Astrocyte (in vitro differentiated cells and primary cell): ENCODE data around the gene SOAT2. TPM values are rescaled to one million over a fixed set of nuclear protein-coding genes. Genes with fewer than 3 reads are reported as not detected.

Source experiments
- DNase-seq: peaks from one replicate; pipeline ENCODE4 v3.0.0-alpha.2; 2010; ENCODE audit warnings: low read depth
- FAIRE-seq: peaks from 2 replicates; lab custom pipeline; 2011; peaks lifted over from hg19 to GRCh38; lab: Jason Lieb, UNC
- H2AFZ ChIP-seq: 2 replicates; pipeline ENCODE4 v1.6.0; 2012; ENCODE audit warnings: low read depth, low read length, inconsistent platforms
- H3K27ac ChIP-seq: 2 replicates; pipeline ENCODE4 v1.5.1; 2011; ENCODE audit warnings: low read depth, low read length, inconsistent platforms
- H3K27me3 ChIP-seq: 2 replicates; pipeline ENCODE4 v1.6.0; 2011; ENCODE audit warnings: low read length, inconsistent platforms; ENCODE audit not compliant: insufficient read depth
- H3K36me3 ChIP-seq: 2 replicates; pipeline ENCODE4 v1.5.1; 2011; ENCODE audit warnings: low read length, inconsistent platforms; ENCODE audit not compliant: insufficient read depth
- H3K4me1 ChIP-seq: 2 replicates; pipeline ENCODE4 v1.5.1; 2011; ENCODE audit warnings: low read length, inconsistent platforms; ENCODE audit not compliant: insufficient read depth
- H3K4me2 ChIP-seq: 2 replicates; pipeline ENCODE4 v1.6.0; 2012; ENCODE audit warnings: low read length, inconsistent platforms
- H3K4me3 ChIP-seq: 2 replicates; pipeline ENCODE4 v1.5.1; 2011; ENCODE audit warnings: low read depth, mild to moderate bottlenecking, low read length, inconsistent platforms; ENCODE audit not compliant: insufficient read depth
- H3K79me2 ChIP-seq: 2 replicates; pipeline ENCODE4 v1.6.0; 2012; ENCODE audit warnings: mild to moderate bottlenecking, low read length, inconsistent platforms; ENCODE audit not compliant: insufficient read depth
- H3K9ac ChIP-seq: 2 replicates; pipeline ENCODE4 v1.6.0; 2012; ENCODE audit warnings: mild to moderate bottlenecking, low read length, inconsistent platforms
- H3K9me3 ChIP-seq: 2 replicates; pipeline ENCODE4 v1.5.1; 2012; ENCODE audit warnings: low read depth, mild to moderate bottlenecking, low read length, inconsistent platforms; ENCODE audit not compliant: insufficient read depth
- H4K20me1 ChIP-seq: 2 replicates; pipeline ENCODE4 v1.6.0; 2012; ENCODE audit warnings: low read length, inconsistent platforms; ENCODE audit not compliant: insufficient read depth
- H3K27ac Mint-ChIP-seq: one replicate; pipeline ENCODE4 v1.8.0; 2021; ENCODE audit warnings: mild to moderate bottlenecking, mixed read lengths; ENCODE audit not compliant: unreplicated experiment
- H3K27me3 Mint-ChIP-seq: one replicate; pipeline ENCODE4 v1.8.0; 2021; ENCODE audit warnings: low read depth, mixed read lengths; ENCODE audit not compliant: unreplicated experiment
- H3K36me3 Mint-ChIP-seq: one replicate; pipeline ENCODE4 v1.8.0; 2021; ENCODE audit warnings: low read depth, mixed read lengths; ENCODE audit not compliant: unreplicated experiment
- H3K4me1 Mint-ChIP-seq: one replicate; pipeline ENCODE4 v1.8.0; 2021; ENCODE audit warnings: low read depth, mixed read lengths; ENCODE audit not compliant: unreplicated experiment
- H3K4me3 Mint-ChIP-seq: one replicate; pipeline ENCODE4 v1.8.0; 2021; ENCODE audit warnings: mild to moderate bottlenecking, moderate library complexity, mixed read lengths; ENCODE audit not compliant: unreplicated experiment
- H3K9me3 Mint-ChIP-seq: one replicate; pipeline ENCODE4 v1.8.0; 2021; ENCODE audit warnings: mild to moderate bottlenecking, mixed read lengths; ENCODE audit not compliant: unreplicated experiment
- CTCF ChIP-seq: IDR thresholded peaks from 2 replicates; pipeline ENCODE4 v1.5.1; 2011; ENCODE audit warnings: low read depth, mild to moderate bottlenecking, inconsistent platforms, low read length, moderate library complexity; ENCODE audit not compliant: insufficient read depth
- EZH2 ChIP-seq: IDR thresholded peaks from 2 replicates; pipeline ENCODE4 v1.6.1; 2012; ENCODE audit warnings: mild to moderate bottlenecking, low read length, inconsistent platforms; ENCODE audit not compliant: insufficient read depth
- total RNA-seq: library from RNA; stranded (reverse); gene quantifications from 2 replicates; pipeline ENCODE4 v1.2.1, GENCODE V29; 2021

The SOAT2 gene
- total RNA-seq, 1 donor from 2014 or later, result not detected

GRCh38 chr12:53079226-53080117 lies 23.8 kb upstream of the SOAT2 start, which contains the start of gene SPRYD3:
TSS of gene SPRYD3 (minus strand) at chr12:53079390. CDS start at chr12:53079333, 57 bp downstream.
- Histone ChIP-seq H3K27ac (peak within 1 kb of the TSS; percentile 94), H3K9ac (peak within 1 kb of the TSS; percentile 95), H3K36me3 (peaks cover 18% of the 10 kb centered on the region), H3K4me2 (peak within 1 kb of the TSS; percentile 92), H3K4me1 (peaks cover 22% of the 10 kb centered on the region), H2AFZ (peak within 1 kb of the TSS; percentile 93), H3K4me3 (peak within 1 kb of the TSS; percentile 67), H4K20me1 (no peaks in the 10 kb centered on the region), H3K27me3 (no peaks in the 10 kb centered on the region), H3K9me3 (no peaks in the 10 kb centered on the region), H3K79me2 (peaks cover 21% of the 10 kb centered on the region)
- no peaks in the 10 kb centered on the region for H3K27me3 Mint-ChIP-seq
- peak within 1 kb of the TSS; percentile 87 for H3K4me3 Mint-ChIP-seq
- H3K9me3 Mint-ChIP-seq, result no peaks in the 10 kb centered on the region
- peak; percentile 92 for DNase-seq
- TF ChIP-seq EZH2 (no peak), CTCF (no peak)
- H3K4me1 Mint-ChIP-seq, result peaks cover 14% of the 10 kb centered on the region
- H3K27ac Mint-ChIP-seq, result peak within 1 kb of the TSS; percentile 99
- H3K36me3 Mint-ChIP-seq, result peaks cover 15% of the 10 kb centered on the region
- FAIRE-seq, result no peak

- DNase-seq (no peak), FAIRE-seq (no peak)
- Histone ChIP-seq H3K9me3 (no peaks in the 10 kb centered on the region), H3K27me3 (no peaks in the 10 kb centered on the region), H3K79me2 (peaks cover 12% of the 10 kb centered on the region), H3K36me3 (no peaks in the 10 kb centered on the region), H3K4me2 (no peak overlapping the region), H4K20me1 (no peaks in the 10 kb centered on the region), H3K9ac (no peak overlapping the region), H3K4me3 (no peak overlapping the region), H3K4me1 (peaks cover 22% of the 10 kb centered on the region), H2AFZ (no peak overlapping the region), H3K27ac (no peak overlapping the region)
- H3K36me3 Mint-ChIP-seq, result no peaks in the 10 kb centered on the region
- TF ChIP-seq EZH2 (no peak), CTCF (no peak)
- peaks cover 3% of the 10 kb centered on the region for H3K27me3 Mint-ChIP-seq
- H3K4me3 Mint-ChIP-seq, result no peak overlapping the region
- no peaks in the 10 kb centered on the region for H3K9me3 Mint-ChIP-seq
- H3K27ac Mint-ChIP-seq, result no peak overlapping the region
- peaks cover 8% of the 10 kb centered on the region for H3K4me1 Mint-ChIP-seq
These were observed 20.6 kb upstream of the SOAT2 start for GRCh38 chr12:53082637-53083175.
